GM21576 (cell line): ENCODE data around the gene IGFL2.
"Not testable (repeated sequence)": the region's sequence is repeated elsewhere in the genome, so short reads cannot be mapped to it uniquely, and the experiment has no call there.

Experiments used
- ATAC-seq: cut with Tn5 transposase; IDR thresholded peaks from one replicate; pipeline ENCODE4 v1.9.1; 2021; ENCODE audit warnings: mild to moderate bottlenecking, moderate library complexity; ENCODE audit not compliant: unreplicated experiment

IGFL2 gene

DNA sequence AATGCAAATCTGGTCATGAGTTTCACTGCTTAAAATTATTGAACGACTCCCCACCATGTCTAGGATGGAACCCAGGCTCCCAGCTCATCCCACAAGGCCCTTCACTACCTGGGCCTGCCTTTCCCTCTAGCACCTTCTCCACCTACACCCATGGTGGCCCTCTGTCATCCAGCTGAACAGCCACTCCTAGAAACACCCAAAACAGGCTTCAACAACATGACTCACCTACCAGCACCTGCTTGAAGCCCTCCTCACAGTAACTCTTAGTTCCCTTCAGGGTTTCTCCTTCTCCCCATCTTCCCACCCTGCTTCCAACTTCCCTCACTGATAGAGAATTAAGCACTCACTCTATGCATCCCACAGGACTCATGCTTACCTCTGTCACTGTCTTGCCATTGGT, 6.6 kb upstream of the IGFL2 start:
- no peak for ATAC-seq

DNA sequence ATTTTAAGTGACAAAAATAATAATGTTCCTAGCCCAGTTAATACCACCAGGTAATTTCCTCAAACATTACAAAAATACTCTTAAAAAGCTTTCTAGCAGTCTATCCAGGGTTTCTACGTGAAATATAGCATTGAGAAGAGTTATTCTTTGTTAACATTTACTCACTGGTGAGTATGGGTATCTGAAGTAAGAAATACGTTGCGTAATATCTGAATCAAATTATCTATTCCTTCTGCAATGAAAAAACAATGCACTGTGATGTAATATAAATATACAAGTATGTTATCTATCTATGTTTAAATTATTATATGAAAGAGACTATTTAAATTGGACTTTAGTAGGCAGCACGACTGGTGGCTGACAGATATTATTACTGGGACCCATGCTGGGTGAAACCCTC, 5.7 kb upstream of the IGFL2 start:
- no peak for ATAC-seq

DNA sequence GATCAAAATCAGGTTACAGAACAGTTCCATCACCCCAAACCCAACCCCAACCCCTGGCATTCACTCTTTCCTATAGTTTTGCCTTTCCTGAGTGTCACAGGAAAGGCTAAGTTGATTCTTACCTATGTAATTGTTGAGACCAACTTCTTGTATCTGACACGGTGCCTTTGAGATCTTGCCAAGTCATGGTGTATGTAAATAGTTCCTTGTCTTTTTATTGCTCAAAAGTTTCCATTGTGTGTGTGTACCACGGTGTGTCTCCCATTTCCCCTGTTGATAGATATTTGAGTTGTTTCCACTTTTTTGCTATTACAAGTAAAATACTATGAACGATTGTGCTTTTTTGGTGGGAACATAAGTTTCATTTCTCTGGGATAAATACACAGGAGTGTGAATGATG, 3.3 kb upstream of the IGFL2 start:
- ATAC-seq: no peak

DNA sequence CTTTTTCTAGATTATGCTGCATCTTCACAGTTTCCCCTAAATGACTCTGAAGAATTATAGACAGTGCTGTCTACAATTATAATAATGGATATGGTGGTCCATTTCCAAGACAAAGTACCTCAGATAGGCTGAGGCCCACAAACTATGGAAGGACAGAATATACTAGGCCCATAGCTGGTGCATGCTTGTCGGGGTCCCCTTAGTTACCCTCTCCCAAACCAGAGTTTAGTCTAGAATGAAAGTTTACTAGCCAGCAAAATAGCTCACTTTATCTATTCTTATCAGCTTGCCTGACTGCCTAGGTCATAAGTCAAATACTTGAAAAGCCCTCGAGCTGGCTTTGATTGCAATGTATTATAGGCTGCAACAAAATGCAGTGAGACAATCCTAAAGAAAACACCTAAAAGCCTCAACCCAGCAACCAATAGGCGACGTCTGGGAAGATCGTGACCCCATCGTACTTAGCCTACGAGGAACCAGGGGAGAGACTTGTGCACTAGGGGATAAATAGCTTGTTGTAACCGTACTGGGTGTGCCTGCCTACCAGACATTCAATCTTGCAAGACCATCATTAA, 785 bp upstream of the IGFL2 start:
- no peak for ATAC-seq

DNA sequence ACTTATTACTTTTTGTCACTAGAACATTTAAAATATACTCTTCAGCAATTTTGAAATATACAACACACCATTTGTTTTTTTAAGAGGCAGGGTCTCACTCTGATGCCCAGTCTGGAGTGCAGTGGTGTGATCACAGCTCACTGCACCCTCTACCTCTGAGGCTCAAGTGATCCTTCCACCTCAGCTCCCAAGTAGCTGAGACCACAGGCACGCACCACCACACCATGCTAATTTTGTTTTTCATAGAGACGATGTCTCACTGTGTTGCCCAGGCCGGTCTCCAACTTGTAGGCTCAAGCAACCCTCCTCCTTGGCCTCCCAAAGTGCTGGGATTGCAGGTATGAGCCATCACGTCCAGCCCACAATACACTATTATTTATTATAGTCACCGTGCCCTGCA, 2.6 kb downstream of the IGFL2 start:
- ATAC-seq: no peak

DNA sequence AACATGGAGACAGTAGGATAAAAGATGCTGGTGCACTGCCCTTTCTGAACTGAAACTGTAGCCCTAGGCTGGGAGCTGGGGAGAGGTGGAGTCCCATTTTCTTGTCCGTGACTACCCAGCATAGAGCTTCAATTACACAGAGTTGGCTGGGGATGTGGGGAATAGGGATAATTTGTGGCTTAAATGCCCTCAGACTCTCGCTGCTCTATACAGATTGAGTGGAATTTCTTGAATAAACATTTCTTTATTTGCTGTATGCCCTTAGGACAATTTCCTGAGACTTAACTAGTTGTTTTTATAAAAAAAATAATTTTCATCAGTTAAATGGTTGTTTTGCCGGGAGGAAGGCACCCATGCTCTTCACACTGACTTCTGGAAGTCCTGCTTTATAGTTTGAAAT, 7.2 kb downstream of the IGFL2 start:
- ATAC-seq: no peak

DNA sequence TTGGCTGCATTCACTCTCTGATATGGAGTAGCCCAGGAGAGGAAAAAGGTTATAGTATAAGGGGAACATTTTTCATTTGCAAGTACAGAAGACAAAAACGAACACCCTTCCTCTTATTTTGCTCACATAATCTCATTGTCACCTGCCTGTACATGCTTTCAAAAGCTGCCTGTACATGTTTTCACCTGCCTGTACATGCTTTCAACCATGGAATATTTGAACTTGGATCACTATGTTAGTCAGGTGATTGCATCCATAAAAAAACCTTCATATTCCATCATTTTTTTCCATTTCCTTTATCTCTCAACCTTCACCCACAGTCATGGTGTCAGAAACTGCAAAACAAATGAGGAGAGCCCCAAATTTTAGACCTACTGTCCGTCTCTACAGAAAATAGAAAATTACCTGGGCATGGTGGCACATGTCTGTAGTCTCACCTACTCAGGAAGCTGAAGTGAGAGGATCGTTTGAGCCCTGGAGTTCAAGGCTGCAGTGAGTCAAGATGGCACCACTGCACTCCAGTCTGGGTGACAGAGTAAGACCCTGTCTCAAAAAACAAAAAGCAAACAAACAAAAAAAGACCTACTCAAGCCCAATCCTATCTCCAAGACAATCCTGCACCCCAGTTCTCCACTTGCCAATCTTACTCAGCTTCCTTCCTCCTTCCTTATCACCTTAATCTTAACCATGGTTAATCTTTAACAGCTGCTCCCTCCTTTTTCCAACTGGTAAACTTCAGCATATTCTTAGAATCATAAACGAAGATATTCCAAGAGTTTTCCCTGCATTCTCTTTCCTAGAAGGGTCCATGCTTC, 11.6 kb downstream of the IGFL2 start:
- no peak for ATAC-seq

DNA sequence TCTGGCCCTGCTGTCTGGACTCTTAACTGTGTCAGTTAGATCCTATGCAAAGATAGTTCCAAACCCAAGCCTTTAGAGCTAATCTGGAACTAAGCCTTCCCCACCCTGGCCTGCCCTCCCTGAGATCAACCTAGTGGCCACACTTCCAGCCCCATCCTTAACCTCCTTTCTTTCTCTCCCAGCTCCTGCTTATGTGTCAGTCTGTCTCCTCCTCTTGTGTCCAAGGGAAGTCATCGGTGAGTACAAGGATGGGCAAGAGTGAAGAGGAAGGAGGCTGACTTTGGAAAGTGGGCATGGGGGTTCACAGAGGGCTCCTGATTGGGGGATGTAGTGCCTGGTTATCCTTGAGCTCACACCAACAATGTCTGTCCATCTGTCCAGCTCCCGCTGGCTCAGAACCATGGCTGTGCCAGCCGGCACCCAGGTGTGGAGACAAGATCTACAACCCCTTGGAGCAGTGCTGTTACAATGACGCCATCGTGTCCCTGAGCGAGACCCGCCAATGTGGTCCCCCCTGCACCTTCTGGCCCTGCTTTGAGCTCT, 12.3 kb downstream of the IGFL2 start:
- no peak for ATAC-seq

DNA sequence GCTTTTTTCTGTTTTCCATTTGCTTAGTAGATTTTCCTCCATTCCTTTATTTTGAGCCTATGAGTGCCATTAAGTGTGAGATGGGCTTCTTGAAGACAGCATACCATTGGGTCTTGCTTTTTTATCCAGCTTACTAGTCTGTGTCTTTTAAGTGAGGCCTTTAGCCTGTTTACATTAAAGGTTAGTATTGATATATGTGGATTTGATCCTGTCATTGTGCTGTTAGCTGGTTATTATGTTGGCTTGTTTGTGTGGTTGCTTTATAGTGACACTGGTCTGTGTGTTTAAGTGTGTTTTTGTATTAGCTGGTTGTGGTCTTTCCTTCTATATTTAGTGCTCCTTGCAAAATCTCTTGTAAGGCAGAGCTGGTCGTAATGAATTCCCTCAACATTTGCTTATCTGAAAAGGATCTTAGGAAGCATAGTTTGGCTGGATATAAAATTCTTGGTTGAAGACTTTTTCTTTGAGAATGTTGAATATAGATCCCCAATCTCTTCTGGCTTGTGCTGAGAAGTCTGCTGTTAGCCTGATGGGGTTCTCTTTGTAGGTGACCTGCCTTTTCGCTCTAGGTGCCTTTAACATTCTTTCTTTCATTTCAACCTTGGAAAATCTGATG, 13.7 kb downstream of the IGFL2 start:
- not testable (repeated sequence) for ATAC-seq

DNA sequence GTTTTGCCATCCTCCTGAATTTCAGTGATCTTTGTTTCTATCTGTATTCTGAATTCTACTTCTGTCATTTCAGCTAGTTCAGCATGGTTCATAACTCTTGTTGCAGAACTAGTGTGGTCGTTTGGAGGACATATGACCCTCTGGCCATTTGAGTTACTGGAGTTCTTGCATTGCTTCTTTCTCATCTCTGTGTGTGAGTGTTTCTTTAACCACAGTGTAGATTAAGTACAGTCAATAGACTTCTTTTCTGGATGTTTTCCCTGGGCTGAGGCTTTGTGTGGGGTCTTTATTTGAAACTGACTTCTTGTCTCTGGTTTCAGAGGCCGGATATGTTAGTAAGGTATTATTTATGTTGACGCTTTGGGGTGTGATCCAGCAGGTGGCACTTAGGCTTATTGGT, 14.7 kb downstream of the IGFL2 start:
- ATAC-seq: no peak

DNA sequence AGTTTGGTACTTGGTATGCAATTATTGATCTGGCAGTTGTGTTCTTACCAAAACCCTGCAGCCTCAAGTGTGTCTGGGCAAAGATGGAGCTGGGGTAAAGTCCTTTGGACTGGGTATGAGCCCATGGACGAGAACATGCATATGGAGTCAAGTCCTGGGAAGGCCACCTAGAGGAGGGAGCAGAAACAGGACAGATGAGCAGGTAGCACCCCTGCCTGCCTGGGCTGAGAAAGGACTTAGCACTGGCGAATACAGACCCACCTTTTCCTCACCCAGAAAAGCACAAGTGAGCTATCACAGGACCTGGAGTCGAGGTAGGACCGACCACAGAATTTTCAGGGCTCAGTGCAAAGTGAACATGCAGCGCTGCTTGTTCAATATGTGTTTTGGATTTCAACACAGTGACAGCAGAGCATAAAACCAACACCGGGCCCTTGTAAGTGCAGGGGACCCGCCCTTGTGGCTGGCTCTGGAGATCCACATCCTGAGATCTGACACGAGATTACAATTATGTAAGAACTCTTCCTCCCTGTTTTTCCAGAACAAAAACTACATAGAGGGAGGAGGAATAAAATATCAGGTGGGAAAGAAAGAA, 25.9 kb downstream of the IGFL2 start:
- no peak for ATAC-seq

DNA sequence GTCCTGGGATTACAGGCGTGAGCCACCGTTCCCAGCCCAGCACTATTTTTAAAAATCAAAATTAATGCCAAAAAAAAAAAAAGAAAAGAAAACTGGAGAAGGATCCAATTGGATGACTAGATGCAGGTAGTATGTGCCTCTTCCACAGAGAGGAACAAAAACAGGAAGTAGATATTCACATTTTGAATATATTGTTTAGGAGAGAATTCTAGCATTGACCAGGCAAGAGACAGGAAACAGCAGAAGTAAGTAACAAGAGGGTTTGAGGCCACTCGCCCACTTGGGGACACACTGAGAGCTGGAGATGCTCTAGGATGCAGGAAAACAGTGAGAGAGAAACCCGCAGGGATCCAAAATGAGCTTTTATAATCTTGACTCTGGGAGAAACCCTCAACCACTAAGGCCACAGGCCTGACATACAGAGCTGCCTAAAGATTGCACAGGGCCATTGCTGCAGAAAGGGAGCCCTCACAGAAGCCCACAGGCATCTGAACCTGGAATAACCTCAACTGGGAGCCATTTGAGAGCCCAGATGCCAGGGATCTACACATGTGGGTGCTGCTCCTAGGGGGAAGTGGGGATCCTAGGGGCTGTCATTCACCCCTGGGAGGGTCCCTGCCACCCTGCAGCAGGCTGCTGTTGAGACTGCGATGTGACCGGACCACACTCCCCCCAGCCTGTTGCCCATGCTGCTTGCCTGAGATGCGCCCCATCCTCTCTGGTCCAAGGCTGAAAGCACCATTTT, 28.2 kb downstream of the IGFL2 start:
- ATAC-seq: no peak

DNA sequence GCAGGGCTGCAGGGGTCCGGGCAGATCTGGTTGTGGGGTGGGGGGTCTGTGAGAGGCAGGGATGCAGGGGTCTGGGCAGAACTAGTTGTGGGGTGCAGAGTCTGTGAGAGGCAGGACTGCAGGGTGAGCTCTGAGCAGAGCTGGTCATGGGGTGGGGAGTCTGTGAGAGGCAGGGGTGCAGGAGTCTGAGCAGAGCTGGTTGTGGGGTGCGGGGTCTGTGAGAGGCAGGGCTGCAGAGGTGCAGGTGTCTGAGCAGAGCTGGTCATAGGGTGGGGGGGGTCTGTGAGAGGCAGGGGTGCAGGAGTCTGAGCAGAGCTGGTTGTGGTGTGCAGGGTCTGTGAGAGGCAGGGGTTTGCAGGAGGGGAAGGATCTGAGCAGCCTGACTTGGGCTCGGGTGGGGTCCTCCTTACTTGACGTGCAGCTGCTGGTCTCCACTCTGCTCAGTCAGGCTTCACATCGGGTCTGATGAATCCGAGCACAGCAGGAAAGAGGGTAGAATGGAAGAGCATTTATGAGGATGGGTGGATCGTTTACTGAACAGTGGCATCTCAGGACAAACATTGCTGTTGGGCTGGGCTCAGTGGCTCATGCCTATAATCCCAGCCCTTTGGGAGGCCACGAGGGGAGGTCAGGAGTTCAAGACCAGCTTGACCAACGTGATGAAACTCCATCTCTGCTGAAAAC, 31.2 kb downstream of the IGFL2 start:
- ATAC-seq: no peak

DNA sequence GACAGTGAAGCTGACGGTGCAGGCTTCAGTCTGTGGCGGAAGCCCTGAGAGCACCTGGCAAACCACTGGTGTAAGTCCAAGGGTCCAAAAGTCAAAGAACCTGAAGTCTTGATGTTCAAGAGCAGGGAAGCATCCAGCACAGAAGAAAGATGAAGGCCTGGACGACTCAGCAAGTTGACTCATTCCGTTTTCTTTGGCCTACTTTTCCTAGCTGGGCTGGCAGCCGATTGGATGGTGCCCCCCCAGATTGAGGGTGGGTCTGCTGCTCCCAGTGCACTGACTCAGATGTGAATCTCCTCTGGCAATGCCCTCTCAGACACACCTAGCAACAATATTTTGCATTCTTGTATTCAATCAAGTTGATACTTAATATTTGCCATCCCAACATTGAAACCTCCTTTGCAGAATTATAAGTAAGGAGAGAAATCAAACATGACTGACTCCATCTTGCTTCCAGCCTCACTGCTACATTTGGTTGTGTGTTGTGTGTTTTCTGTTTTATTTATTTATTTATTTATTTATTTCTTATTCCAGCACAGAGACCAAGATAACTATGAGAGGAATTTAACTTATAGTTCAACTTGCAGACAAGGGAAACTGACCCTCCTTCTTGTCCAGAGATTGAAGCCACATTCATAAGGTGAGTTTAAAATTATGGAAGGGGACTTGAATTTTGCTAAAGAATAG, 32.8 kb downstream of the IGFL2 start:
- ATAC-seq: no peak

DNA sequence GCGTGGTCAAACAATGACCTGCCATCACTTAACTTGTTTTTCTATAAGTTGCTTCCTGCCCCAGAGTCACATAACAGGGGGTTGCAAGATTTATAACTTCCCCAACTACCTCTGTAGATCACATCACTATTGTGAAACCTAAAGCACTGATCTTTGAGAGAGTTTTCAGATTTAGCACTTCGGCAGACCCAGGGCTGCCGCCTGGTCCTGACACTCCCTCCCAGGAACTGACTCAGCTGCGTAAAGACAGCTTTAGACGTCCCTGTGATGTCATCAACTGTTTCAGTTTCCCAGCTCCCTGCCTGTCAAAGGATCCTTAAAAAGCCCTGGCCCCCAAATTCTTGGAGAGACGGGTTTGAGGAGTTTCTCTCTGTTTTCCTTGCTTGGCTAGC, 33.3 kb downstream of the IGFL2 start:
- ATAC-seq: no peak

DNA sequence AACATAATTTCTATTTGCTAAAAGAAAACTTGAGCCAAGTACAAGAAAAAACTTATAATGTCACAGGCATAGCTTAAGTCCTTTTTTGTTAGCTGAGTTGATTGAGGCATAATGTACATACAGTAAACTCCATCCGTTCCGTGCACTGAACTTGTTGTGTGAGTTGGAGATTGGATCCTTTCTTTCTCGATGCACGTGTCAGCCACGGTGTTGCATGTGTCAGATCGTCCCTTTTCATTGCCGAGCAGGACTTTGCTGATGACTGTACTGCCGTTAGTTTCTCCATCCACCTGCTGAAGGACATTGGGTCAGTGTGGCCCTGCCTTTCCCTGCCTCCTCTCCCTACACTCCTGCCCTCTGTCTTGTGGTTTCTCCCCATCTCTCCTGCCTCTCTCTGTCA, 34.4 kb downstream of the IGFL2 start:
- ATAC-seq: no peak

DNA sequence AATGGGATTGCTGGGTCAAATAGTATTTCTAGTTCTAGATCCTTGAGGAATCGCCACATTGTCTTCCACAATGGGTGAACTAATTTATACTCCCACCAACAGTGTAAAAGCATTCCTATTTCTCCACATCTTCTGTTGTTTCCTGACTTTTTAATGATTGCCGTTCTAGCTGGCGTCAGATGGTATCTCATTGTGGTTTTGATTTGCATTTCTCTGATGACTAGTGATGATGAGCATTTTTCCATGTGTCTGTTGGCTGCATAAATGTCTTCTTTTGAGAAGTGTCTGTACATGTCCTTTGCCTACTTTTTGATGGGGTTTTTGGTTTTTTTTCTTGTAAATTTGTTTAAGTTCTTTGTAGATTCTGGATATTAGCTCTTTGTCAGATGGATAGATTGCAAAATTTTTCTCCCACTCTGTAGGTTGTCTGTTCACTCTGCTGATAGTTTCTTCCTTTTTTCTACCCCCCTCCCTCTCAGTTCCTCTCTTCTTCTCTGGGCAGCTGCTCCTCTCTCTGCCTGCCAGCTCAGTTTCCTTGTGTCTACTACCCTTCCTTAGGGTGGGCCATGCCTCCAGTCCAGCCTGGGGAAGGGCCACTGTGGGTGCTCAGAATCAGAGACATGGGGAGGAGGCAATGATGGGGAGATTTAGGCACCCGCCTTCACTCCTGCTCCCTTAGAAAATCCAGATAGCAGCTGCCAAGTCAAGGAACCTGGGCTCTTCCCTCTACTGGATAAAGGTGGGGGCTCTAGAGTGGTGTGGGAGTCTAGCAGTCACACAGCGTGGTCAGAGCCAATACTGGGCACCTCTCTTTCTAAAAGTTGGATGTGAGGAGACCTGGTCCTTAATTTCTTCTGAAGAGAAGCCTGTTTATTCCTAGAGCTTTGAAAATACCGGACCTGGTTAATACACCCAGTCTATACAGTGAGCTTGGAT, 37.0 kb downstream of the IGFL2 start:
- not testable (repeated sequence) for ATAC-seq

DNA sequence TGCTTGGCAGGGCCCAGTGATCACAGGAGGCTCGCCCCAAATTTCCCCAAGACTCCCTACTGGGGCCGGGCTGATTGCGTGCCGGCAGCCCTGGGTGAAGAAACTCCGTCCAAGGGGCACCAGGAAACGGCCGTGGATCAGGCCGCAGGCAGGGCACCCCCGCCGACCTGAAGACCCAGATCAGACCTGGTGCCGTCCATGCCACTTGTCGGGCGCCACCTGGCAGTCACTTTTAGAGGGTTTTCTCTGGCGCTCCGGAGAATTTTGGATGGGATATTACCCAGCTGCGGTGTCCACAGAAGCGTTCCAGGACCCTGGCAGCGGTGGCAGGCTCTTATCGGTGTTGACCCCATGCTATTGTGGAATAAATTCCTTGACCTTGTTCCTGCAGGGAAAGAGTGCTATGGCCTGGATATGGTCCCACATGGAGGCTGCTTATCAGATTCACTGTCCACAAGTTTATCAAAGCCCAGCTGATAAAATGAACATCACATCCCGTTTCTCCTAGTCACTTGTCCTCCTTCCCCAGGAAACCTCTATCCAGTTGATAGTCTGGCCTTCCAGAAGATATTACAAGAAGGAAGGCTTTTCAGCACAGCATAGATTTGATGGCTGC, 38.2 kb downstream of the IGFL2 start:
- ATAC-seq: no peak
